Left kidney (tissue), 8 donors: ENCODE measurements around the gene RHBDL3. TPM values are rescaled to one million over a fixed set of nuclear protein-coding genes. Genes with fewer than 3 reads are reported as not detected.
A peak's percentile ranks its signal among the peaks of the same experiment; 100 is the strongest.
"Not testable (repeated sequence)": the region's sequence is repeated elsewhere in the genome, so short reads cannot be mapped to it uniquely, and the experiment has no call there.

Source experiments
- DNase-seq: peaks from one replicate; pipeline ENCODE4 v3.0.0-alpha.2; 2013
- long read RNA-seq, 8 donors: transcript quantifications; one replicate each; lab custom pipeline, GENCODE V29; 2026
- polyA plus RNA-seq: library from polyadenylated mRNA; unstranded; fragments of 120-200 nt; gene quantifications from one replicate; pipeline ENCODE4 v1.2.1, GENCODE V29; 2013; ENCODE audit not compliant: insufficient read length

The RHBDL3 gene, protein sequence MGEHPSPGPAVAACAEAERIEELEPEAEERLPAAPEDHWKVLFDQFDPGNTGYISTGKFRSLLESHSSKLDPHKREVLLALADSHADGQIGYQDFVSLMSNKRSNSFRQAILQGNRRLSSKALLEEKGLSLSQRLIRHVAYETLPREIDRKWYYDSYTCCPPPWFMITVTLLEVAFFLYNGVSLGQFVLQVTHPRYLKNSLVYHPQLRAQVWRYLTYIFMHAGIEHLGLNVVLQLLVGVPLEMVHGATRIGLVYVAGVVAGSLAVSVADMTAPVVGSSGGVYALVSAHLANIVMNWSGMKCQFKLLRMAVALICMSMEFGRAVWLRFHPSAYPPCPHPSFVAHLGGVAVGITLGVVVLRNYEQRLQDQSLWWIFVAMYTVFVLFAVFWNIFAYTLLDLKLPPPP
- polyA plus RNA-seq = 1.5 TPM
- long read RNA-seq, donor 1, partial matches to known transcripts = 39 of 39 reads
- long read RNA-seq, donor 1, other reads (novel, unspliced or antisense) = 0 of 39 reads
- long read RNA-seq, donor 2 = 0 reads
- long read RNA-seq, donor 3 = 0 reads
- long read RNA-seq, donor 4 = 0 reads
- long read RNA-seq, donor 5 = 0 reads
- long read RNA-seq, donor 6, partial matches to known transcripts = 37 of 38 reads
- long read RNA-seq, donor 6, other reads (novel, unspliced or antisense) = 0 of 38 reads
- long read RNA-seq, donor 7 = 0 reads
- long read RNA-seq, donor 8, partial matches to known transcripts = 6 of 6 reads
- long read RNA-seq, donor 8, other reads (novel, unspliced or antisense) = 0 of 6 reads

DNA sequence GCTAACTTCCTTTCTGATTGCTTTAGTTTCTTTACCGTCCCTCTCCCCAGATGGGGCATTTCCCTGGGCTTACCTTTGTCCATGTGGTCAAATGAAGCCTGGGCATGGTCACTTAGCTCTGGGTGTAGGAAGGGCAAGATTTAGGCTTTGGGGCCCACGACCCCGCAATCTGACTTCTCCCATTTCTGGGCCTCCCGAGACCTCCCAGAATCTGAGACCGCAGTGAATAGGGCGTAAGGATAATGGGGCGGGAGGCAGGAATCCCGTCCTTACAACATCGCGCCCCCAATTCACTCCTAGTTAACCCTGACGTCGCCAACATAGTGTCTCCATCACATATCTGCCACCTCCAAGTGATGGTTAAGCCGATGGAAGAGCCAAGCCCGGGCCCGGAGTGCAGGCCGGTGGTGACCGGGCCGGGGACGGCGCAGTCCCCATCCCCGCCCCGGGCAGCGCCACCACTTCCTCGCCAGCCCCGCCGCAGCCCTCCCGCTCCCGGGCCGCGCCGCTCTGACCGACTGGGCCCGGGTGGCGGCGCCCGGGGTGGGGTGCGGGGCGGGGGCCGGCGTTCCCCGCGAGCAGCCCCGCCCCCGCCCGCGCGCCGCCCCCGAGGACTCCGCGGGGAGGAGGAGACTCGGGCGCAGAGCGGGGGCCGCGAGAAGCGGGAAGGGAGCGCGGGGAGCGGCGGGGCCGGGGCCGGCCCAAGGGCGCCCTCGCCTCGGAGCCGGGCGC, at the start of gene RHBDL3:
Gene RHBDL3, plus strand, starts transcription at position 641 of the 732 bp plus-strand sequence. CDS start 358 bp downstream, outside the sequence.
- DNase-seq = no peak

DNA sequence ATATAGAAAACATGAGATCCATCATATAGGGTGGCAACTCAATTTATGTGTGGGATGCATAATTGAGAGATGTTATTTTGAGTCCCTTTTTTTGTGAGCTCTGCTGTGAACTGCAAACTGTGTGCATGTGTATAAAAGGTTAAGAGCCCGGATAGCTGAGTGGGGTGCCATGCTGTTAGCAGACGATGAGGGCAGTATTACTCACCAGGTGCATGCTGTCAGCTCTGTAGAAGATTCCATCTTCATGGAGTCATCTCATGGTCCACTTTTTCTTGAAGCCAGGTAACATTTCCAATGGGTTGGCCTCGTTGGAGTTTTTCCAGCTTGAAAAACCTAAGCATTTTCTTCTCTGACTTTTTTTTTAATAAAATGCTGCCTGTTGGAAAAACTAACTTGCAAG, 43.0 kb upstream of the RHBDL3 start:
- DNase-seq = no peak

DNA sequence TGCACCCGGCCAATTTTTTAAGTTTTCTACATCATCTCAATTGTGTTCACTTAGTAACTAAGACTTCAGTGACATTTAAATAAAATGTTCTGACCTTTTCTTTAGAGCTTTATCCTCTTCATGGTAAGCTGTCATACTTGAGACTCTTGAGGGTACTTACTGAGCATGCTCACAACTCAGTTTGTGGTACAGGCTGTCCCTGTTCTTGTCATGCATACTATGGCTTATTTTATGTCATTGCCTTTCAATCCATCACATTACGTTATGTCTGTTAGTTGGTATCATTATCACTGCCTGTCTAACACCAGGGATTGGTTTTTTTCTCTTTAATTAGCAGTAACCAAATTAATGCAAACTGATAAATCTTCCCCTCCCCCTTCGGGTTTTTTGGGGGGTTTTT, 41.9 kb upstream of the RHBDL3 start:
- DNase-seq = no peak

DNA sequence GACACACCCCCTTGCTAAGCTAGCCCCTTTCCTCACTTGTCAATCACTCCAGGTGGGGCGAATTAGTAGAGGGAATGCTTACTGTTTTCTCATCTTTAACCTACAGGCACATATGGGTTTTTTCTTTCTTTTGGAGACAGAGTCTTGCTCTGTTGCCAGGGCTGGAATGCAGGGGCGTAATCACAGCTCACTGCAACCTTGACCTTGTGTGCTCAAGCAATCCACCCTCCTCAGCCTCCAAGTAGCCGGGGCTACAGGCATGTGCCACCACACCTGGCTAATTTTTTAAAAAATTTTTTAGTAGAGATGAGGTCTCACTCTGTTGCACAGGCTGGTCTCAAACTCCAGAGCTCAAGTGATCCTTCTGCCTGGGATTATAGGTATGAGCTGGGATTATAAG, 38.7 kb upstream of the RHBDL3 start:
- DNase-seq = peak; percentile 15

DNA sequence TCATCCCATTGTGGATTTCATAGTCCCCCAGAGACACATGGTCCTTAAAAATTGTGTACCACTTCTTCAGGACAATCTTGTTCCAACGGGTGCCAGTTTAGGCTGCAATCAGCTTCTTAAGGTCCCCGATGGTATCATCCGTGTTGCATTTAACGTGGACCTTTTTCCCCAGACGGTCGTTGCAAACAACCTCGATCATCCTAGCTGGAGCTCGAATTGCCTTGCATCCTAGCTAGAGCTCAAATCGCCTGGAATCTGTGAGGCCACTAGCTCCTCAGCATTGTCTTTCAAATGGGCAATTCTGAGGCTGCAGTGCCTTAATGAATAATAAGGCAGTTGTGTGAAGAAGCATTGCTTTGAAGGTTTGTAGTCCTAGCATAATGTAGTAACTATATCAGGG, 37.7 kb upstream of the RHBDL3 start:
- DNase-seq = no peak

DNA sequence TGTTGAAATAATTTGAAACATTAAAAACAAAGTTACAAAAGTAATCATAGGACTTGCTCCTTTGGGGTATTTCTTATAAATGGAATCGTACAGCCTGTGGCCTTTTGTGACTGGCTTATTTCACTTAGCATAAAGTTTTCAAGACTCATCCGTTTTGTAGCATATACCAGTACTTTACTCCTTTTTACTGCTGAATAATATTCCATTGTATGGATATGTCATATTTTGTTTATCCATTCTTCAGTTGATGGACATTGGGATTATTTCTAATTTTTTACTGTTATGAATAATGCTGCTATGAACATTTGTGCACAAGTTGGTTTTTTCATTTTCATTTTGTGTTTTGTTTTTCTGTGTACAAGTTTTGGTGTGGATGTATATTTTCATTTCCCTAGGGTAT, 30.0 kb upstream of the RHBDL3 start:
- DNase-seq = no peak

DNA sequence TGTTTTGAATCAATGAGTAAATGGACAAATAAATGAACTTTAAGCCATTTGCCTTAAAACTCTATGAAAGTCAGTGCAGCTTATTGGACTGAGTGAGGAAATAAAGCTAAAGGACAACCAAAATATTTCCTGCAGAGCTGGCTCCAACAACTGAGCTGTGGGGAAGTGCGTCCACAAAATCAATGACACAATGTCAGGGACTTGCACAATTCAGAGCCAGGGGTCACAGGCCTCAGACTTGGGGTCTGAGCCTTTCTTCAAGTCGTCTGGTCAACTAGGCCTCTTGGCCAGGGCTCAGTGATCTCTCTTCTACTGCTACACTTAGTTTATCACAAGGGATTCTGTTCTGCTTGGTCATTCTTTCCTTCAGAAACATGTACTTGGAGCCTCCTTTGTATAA, 26.2 kb upstream of the RHBDL3 start:
- no peak for DNase-seq

DNA sequence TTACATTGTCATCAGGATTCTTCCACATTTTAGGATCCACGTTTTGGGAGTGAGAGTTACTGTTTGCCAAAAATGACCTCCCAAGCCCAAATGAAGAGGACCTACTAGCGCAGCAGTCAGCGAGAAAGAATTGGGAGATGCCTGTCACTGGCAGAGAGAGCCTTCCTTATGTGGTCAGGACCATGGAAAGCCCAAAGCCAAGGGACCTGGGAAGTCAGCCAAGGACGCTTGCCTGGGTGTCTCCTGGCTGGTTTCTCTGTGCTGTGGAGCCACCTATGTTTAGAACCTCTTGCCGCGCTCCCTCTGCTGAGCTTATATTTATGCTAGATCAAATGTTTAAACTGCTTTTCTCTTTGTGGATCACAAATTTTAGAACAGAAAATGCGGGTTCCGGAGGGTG, 24.9 kb upstream of the RHBDL3 start:
- no peak for DNase-seq

DNA sequence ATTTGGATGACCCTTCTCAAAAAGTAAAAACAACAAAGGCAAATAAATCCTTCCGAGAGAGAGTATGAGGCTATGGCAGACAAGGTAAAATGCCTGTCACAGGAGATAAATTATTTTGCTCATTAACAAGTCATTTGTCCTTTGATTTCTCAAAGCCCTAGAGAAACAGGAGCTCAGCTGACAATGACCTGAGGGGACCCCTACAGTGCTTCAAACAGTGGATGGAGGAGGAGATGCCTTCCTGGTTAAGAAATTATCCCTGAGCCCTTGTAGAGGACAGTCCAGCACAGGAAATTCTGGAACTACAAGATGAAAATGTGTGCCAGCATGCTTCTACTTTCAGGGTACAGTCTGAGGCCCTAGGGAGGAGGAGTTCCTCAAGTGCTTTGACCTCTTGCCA, 24.0 kb upstream of the RHBDL3 start:
- DNase-seq = no peak

DNA sequence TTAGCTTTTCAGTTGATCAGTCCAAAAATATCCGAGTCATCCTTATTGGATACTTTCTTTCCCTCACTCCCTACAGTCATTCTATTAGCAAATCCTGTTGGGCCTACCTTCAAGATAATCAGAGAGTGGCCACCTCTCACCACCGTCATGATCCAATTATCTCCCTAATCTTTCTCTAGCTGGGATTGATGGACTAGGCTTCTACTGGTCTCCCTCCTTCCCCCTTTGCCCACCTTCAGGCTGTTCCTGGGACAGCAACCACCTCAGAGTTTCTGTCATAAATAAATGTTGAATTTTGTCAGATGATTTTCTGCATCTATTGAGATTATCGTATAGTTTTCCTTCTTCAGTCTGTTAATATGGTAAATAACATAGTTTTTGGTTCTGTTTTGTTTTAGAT, 16.2 kb upstream of the RHBDL3 start:
- no peak for DNase-seq

DNA sequence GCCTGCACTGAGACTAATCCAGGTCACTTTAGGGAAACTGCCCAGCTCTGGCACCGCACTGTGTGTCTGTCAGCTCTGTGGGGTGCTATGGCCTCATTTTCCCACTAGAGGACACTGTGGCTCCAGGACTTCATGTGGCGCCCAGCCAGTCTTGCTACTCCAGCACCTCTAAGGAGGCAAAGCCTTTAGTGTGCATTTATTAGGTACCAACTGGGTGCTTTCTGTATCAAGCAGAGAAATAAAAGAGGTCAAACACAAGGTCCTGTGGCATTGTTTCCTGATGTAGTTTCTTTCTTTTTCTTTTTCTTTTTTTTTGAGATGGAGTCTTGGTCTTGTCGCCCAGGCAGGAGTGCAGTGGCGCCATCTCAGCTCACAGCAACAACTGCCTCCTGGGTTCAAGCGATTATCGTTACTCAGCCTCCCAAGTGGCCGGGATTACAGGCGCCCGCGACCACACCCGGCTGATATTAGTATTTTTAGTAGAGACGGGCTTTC, 12.5 kb upstream of the RHBDL3 start:
- peak; percentile 73 for DNase-seq

DNA sequence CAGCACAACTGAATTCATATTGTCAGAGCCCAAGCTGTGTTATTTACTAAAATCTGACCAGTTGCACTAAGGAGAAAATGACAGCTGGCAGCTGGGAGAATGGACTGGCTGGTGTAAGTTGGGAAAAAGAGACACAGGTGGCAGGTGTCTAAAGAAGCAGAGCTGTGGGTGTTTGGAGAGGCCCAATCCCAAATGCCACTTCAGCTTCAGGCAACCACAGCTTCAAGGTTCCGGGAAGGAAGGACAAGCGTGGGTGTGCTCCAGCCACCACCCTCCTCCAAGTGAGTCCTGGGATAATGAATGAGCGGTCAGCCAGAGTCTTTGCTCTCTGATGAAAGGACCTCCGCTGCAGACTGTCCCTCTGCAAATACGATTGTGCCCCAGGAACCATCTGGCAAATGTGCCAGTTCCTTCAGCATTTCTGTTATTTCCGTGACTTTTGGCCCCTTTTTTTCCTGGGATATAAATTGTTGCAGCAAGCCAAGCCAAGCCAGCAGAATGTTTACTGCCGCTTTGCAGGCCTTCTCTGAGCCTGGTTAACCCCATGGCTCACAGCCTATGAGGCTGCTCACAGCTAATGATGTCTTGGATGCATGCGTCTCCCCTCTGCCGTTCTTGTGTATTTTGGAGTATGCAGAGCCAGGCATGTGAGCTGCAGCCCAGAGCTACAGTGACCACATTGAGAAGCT, 9.5 kb upstream of the RHBDL3 start:
- DNase-seq = no peak

DNA sequence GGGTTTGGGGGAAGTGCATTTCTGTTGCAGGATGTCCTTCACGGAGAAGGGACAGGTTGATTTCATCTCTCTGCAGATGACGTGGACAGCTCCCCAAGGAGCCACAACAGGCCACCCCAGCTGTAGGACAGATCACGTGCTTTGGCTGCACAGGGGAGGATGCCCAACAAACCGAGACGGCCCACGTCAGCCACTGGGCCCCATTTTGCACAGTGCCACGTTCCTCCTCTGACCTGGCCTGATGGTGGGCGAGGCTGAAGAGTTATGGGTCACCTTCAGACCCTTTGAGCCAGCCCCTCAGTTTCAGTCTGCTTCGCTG, 9.0 kb upstream of the RHBDL3 start:
- DNase-seq = no peak

DNA sequence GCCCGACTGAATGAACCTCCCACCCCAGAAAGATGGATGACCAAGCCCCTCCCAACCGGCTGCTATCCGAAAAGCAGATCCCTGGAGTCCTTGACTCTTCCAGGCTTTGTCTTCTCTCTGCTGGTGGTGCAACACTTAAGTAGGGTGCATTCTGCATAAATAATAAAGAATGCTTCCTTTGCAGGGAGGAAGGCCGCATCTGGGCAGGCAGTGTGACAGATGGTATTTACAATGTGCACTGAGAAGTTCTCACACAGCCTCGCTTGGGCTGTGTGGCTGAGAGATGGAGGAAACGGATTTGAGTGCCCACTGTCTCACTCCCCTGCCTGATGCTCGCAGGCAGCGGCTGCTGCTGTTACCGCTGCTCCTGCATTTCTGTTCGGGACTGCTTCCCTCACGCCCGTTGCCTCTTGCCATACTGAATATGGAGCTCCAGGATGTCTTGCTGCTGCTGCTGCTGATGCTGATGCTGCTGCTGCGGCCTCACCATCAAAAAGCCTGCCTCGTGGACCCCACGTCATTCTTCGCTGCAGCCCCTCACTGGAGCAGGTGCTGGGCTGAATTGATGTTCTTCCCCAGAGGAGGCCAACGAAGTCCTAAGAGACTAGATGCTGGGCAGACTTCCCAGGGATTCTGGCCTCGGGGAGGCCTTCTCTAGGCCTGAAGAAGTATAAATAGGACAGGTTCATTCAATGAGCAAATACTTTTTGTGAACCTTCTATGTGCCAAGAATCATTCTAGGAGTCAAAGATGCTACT, 7.1 kb upstream of the RHBDL3 start:
- no peak for DNase-seq

DNA sequence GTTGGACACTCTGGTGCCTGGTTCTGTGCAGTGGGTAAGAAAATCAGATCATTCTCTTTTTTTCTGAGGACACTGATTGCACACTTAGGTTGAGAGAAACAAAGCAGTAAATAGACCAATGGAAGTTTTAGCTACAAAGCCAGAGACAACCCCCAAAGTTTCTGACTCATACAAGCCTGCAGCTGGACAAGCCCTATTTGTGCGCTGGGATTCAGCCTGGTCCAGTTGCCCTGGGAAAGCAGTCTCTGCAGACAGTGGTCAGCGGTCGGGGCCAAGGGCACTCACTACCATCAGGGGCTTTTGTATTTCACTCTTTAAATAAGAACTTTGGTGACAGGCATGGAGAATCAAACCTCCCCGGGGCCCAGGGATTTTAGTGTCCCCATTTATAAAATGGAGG, 6.0 kb upstream of the RHBDL3 start:
- no peak for DNase-seq

DNA sequence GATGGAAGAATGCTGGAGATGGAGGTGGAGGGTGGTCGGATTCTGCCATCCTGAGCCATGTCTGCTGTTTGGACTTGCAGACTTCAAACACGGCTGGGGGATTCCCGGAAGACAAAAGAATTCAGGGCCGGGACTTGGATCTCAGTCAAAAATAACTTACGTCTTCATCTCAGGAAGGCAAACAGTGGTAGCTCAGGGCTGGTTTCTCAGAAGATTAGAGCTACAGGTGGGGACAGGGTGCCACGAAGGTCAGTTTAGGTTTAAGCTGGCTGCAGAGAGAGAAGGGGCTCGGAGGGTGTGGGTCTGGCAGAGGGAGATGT, 4.3 kb upstream of the RHBDL3 start:
- no peak for DNase-seq

DNA sequence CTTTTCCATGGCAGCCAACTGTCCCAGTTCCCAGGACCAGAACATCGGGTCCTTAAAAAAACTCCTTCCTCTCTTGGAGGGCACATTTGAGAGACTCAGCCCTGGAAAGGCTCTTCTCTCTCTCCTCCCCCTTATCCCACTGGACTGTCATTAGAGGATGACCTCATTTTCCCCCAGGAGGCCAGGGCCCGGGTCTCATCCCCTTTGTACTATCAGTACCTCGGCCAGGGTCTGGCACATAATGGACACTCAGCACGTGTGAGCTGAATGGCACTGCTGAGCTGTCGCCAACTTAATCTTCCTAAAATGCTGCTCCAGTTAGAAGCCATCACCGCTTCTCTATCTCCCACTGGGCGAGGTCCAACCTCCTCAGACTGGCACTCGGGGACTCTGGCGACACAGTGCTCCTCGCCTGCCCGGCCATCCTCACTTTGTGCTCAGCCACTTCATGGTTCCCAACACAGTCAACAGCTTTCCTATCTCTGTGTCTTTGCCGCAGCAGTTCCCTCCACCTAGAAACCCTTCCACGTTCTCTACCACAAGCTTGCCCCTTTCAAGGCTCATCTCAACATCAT, 3.6 kb upstream of the RHBDL3 start:
- no peak for DNase-seq

DNA sequence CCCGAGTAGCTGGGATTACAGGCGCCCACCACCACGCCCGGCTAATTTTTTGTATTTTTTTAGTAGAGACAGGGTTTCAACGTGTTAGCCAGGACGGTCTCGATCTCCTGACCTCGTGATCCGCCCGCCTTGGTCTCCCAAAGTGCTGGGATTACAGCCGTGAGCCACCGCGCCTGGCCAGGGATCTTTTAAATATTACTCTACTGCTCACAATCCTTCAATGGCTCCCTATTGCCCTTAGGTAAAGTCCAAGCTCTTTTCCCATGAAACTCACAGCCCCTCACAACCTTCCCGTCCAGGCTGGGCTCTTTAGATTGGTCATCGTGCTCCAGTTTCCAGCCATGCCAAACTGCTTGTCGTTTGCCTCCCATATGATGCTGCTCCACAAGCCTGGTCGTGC, 2.1 kb upstream of the RHBDL3 start:
- DNase-seq = not testable (repeated sequence)

DNA sequence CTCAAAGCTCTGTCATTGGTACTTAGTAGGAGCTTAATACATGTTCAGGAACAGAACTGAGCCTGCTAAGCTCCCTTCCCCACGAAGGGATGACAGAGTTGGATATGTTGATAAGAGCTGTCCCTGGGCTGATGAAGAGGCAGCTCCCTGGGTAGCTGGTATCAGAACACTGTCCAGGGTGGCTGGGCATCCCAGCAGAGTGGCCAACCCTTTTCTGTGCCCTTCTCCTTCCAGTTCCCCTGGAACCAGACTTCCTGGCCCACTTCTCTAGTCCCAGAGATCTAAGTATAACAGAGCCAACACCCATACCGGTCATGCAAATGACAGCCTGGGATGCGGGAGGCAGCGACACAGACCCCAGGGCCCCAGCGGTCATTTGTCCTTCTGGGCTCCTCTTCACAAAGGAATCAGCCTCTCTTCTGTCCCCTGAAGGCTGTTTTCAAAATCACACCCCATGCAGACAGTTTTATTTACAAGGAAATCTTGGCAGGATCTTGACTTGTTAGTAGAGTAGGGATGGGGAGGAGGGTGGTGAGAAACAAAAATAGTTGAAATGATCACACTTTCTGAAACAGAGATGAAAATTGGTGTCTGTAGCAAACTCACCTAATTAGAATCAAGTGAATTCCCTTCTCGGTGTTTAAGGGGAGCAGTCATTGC, 1.4 kb upstream of the RHBDL3 start:
- DNase-seq = no peak

DNA sequence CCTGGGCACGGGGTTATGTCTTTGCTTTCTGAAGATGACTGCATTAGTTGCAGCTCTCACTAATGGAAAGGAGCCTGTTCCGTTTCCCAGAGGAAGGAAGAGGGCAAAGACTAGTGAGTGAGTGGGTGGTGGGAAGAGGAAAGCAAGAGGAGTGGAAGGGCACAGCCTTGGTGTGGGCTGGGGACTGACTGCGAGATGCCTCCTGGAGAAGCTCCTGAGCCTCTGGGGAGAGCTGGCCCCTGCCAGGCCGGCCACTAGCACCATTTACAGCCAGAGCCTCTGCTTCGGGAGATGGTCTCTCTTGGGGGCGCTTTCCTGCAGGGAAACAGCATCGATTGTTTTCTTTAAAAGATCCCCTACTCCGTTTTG, 825 bp upstream of the RHBDL3 start:
- DNase-seq = no peak

DNA sequence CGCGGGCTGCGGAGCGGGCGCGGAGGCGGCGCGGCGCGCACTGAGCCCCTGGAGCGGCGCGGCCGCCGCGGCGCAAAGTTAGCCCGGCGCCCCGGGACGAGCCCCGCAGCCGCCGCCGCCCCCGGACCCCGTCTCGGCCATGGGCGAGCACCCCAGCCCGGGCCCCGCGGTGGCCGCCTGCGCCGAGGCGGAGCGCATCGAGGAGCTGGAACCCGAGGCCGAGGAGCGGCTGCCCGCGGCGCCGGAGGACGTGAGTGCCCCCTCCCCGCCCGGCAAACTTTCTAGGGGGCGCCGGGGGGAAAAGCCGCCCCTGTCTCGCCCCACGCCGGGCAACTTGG, 388 bp downstream of the RHBDL3 start:
- DNase-seq = no peak
